Activated B cell treated with CpG ODN at 0.5 μM for 24 hours (primary cell): ENCODE results near the gene TPPP. TPM values are rescaled to one million over a fixed set of nuclear protein-coding genes. Genes with fewer than 3 reads are reported as not detected.
A peak's percentile ranks its signal among the peaks of the same experiment; 100 is the strongest.

Source experiments
- ATAC-seq: fragments of 200-7000 bp; cut with Tn5 transposase; one replicate; pipeline ENCODE4 v1.10.0; 2021; ENCODE audit warnings: low read depth, mild to moderate bottlenecking, moderate library complexity
- CTCF ChIA-PET: fragments of 350-600 bp; sonication (Branson Sonifier 250); formaldehyde crosslinking; loops from one replicate; lab custom pipeline; 2021; ENCODE audit warnings: antibody characterized with exemption; lab: Charles Lee
- POLR2A ChIA-PET: fragments of 350-600 bp; sonication (Branson Sonifier 250); formaldehyde crosslinking; loops from one replicate; lab custom pipeline; 2021; ENCODE audit warnings: antibody characterized with exemption; lab: Charles Lee
- DNase-seq: peaks from one replicate; pipeline ENCODE4 v3.0.0; 2022
- H3K27ac Mint-ChIP-seq: one replicate; pipeline ENCODE4 v1.8.0; 2020; ENCODE audit warnings: mixed read lengths
- H3K27me3 Mint-ChIP-seq: one replicate; pipeline ENCODE4 v1.8.0; 2021; ENCODE audit warnings: mixed read lengths
- H3K36me3 Mint-ChIP-seq: one replicate; pipeline ENCODE4 v1.8.0; 2021; ENCODE audit warnings: low read depth, mixed read lengths
- H3K4me1 Mint-ChIP-seq: one replicate; pipeline ENCODE4 v1.8.0; 2021; ENCODE audit warnings: mixed read lengths
- H3K4me3 Mint-ChIP-seq: one replicate; pipeline ENCODE4 v1.8.0; 2020; ENCODE audit warnings: mild to moderate bottlenecking, mixed read lengths
- H3K9me3 Mint-ChIP-seq: one replicate; pipeline ENCODE4 v1.8.0; 2020; ENCODE audit warnings: mixed read lengths
- intact Hi-C: fragments of 100-400 bp; cut with micrococcal nuclease; formaldehyde crosslinking; loops from one replicate; pipeline ENCODE4 v1.15.1; 2024
- total RNA-seq: library from RNA; stranded (reverse); gene quantifications from 2 replicates; pipeline ENCODE4 v1.2.3, GENCODE V29; 2022
- TF ChIP-seq, protein P1 (sequence below): fragments of 200-600 bp; IDR thresholded peaks from one replicate; pipeline ENCODE4 v1.8.0; 2022; ENCODE audit warnings: antibody characterized with exemption, mild to moderate bottlenecking

TPPP gene
- total RNA-seq, 1 donor from 2014 or later = 0.04 TPM

DNA sequence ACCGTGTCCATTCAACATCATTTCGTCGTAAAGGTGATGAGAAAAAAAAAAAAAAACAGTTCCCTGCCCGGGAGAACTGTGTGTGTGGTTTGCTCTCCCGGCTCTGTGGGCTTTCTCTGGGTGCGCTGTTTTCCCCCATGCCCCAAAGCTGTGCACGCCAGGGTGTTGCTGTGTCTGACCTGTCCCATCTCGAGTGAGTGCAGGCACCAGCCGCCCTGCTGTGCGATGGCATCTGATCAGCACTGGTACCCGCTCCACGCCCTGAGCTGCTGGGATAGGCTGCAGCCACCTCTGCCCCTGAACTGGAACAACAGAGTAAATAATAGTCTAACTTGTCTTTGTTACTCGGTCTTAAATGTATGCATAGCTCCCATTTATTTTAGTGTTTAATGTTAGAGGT lies 47.7 kb downstream of the TPPP start:
- no peaks in the 10 kb centered on the region for H3K27me3 Mint-ChIP-seq
- intact Hi-C loops = loop anchor here (10.0 kb wide), 1 partner anchor 331 kb away; no protein-coding TSS in a partner anchor
- DNase-seq (no peak), ATAC-seq (no peak)
- no peak overlapping the region for H3K27ac Mint-ChIP-seq
- peaks cover 17% of the 10 kb centered on the region for H3K4me1 Mint-ChIP-seq
- CTCF ChIA-PET = no interaction called here
- H3K9me3 Mint-ChIP-seq = no peaks in the 10 kb centered on the region
- H3K36me3 Mint-ChIP-seq = peaks cover 25% of the 10 kb centered on the region
- TF ChIP-seq, protein P1, sequence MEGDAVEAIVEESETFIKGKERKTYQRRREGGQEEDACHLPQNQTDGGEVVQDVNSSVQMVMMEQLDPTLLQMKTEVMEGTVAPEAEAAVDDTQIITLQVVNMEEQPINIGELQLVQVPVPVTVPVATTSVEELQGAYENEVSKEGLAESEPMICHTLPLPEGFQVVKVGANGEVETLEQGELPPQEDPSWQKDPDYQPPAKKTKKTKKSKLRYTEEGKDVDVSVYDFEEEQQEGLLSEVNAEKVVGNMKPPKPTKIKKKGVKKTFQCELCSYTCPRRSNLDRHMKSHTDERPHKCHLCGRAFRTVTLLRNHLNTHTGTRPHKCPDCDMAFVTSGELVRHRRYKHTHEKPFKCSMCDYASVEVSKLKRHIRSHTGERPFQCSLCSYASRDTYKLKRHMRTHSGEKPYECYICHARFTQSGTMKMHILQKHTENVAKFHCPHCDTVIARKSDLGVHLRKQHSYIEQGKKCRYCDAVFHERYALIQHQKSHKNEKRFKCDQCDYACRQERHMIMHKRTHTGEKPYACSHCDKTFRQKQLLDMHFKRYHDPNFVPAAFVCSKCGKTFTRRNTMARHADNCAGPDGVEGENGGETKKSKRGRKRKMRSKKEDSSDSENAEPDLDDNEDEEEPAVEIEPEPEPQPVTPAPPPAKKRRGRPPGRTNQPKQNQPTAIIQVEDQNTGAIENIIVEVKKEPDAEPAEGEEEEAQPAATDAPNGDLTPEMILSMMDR = no peak
- POLR2A ChIA-PET = no interaction called here
- no peak overlapping the region for H3K4me3 Mint-ChIP-seq

DNA sequence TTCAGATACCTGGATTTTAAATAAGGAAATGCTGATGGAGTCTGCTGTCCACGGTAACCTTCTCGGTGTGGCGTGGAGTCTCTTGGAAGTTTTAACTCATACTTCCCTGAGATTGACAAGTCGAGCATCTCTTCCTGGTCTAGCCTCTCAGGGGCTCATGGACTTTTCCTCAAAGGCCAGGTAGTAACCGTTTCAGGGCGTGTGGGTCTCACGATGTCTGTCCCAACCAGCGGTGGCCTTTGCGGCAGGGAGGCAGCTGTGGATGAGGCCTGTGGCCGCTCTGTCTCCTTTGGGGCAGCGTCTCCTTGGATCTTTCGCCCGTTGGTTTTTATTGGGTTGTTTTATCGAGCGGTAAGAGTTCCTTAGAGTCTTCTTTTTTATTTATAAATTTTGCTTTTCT lies 48.2 kb downstream of the TPPP start:
- POLR2A ChIA-PET = no interaction called here
- ATAC-seq (no peak), DNase-seq (no peak)
- peaks cover 29% of the 10 kb centered on the region for H3K36me3 Mint-ChIP-seq
- CTCF ChIA-PET = no interaction called here
- H3K4me1 Mint-ChIP-seq = peaks cover 17% of the 10 kb centered on the region
- TF ChIP-seq, protein P1 = no peak
- intact Hi-C loops = loop anchor here (10.0 kb wide), 1 partner anchor 330 kb away; no protein-coding TSS in a partner anchor
- no peaks in the 10 kb centered on the region for H3K9me3 Mint-ChIP-seq
- H3K4me3 Mint-ChIP-seq = no peak overlapping the region
- no peaks in the 10 kb centered on the region for H3K27me3 Mint-ChIP-seq
- no peak overlapping the region for H3K27ac Mint-ChIP-seq

DNA sequence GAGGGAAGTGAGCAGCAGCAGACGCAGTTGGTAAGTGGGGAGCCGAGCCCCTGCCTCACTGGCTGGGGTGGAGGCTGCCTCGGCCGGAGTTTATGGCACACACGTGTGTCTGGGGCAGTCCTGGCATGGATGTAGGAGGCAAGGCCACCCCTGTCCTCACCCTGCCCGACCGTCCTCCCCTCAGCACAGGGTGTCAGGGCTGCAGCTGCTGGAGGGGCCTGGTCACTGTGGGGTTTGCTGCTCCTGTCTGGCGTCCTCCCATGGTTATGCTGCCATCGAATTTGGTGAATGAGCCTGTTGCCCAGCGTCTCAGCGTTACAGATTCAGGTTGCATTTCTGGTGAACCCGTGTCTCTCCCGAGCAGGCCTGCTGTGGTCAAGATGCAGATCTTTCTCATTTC lies 48.6 kb downstream of the TPPP start:
- no peaks in the 10 kb centered on the region for H3K9me3 Mint-ChIP-seq
- peaks cover 32% of the 10 kb centered on the region for H3K36me3 Mint-ChIP-seq
- intact Hi-C loops = loop anchor here (10.0 kb wide), 1 partner anchor 330 kb away; no protein-coding TSS in a partner anchor
- ATAC-seq (no peak), DNase-seq (no peak)
- peak overlapping the region; percentile 52 for H3K4me3 Mint-ChIP-seq
- POLR2A ChIA-PET = no interaction called here
- TF ChIP-seq, protein P1 = no peak
- CTCF ChIA-PET = no interaction called here
- H3K27me3 Mint-ChIP-seq = no peaks in the 10 kb centered on the region
- no peak overlapping the region for H3K27ac Mint-ChIP-seq
- H3K4me1 Mint-ChIP-seq = peaks cover 17% of the 10 kb centered on the region

DNA sequence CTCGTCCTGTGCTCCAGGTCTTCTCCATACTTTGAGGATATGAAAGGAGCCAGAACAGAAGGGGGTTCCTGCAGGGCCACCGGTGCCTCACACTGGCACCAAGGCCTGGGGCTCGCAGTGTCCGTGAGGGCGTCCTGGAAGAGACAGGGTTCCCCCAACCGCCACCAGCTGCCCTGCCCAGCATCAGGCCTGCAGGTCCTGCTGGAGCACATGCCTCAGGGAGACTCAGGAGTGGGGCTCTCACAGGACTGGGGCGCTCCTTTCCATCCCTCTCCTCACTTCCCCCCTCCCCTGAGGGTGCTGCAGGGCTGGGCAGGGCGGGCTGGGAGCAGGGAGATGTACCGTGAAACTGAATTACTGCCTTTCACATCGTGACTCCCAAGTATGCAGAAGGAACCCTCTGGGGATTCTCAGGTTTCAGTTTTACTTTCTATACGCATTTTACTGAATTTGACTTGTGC lies 49.3 kb downstream of the TPPP start:
- DNase-seq = no peak
- POLR2A ChIA-PET = interaction anchor here (0.6 to 1.2 kb wide), 2 partner anchors 32 to 170 kb away, joined by 3 read pairs; partner anchors contain the start of gene CEP72
- Mint-ChIP-seq H3K4me3 (peak overlapping the region; percentile 52), H3K36me3 (peaks cover 39% of the 10 kb centered on the region), H3K27me3 (no peaks in the 10 kb centered on the region), H3K9me3 (no peaks in the 10 kb centered on the region), H3K27ac (no peak overlapping the region), H3K4me1 (peaks cover 17% of the 10 kb centered on the region)
- intact Hi-C loops = loop anchor here (10.0 kb wide), 1 partner anchor 329 kb away; no protein-coding TSS in a partner anchor
- CTCF ChIA-PET = no interaction called here
- peak; percentile 59 for ATAC-seq
- TF ChIP-seq, protein P1 = no peak

GRCh38 chr5:643351-643801 lies 49.8 kb downstream of the TPPP start:
- Mint-ChIP-seq H3K36me3 (peaks cover 42% of the 10 kb centered on the region), H3K4me3 (no peak overlapping the region), H3K4me1 (peaks cover 17% of the 10 kb centered on the region), H3K9me3 (no peaks in the 10 kb centered on the region), H3K27me3 (no peaks in the 10 kb centered on the region), H3K27ac (no peak overlapping the region)
- ChIA-PET POLR2A (interaction anchor here (0.6 to 1.2 kb wide), 2 partner anchors 31 to 170 kb away, joined by 3 read pairs; partner anchors contain the start of gene CEP72), CTCF (no interaction called here)
- TF ChIP-seq, protein P1 = no peak
- DNase-seq (no peak), ATAC-seq (peak; percentile 79)
- intact Hi-C loops = loop anchor here (10.0 kb wide), 1 partner anchor 329 kb away; no protein-coding TSS in a partner anchor
